Common myeloid progenitor, CD34-positive (primary cell): Measurements from ENCODE around the gene C18orf63.
A peak's percentile ranks its signal among the peaks of the same experiment; 100 is the strongest.

Source experiments
- CTCF ChIA-PET: fragments of 350-600 bp; sonication (Branson Sonifier 250); formaldehyde crosslinking; loops from one replicate; lab custom pipeline; 2021; ENCODE audit warnings: antibody characterized with exemption; lab: Charles Lee
- POLR2A ChIA-PET: fragments of 350-600 bp; sonication (Branson Sonifier 250); formaldehyde crosslinking; loops from one replicate; lab custom pipeline; 2021; ENCODE audit warnings: antibody characterized with exemption; lab: Charles Lee
- DNase-seq, 3 donors: peaks; one replicate each; pipeline versions ENCODE4 v3.0.0 to v3.0.0-alpha.2; 2013
- H3K27ac ChIP-seq, 2 experiments: 1 replicate in 1 of 2; 2 replicates in 1 of 2; pipeline ENCODE4 v1.7.0; 2013; ENCODE audit warnings: inconsistent platforms in 2 of 2, low read length in 2 of 2, mild to moderate bottlenecking in 2 of 2, low read depth in 1 of 2, moderate library complexity in 1 of 2; ENCODE audit not compliant: severe bottlenecking in 2 of 2, insufficient read depth in 1 of 2, poor library complexity in 1 of 2
- H3K27me3 ChIP-seq, 5 experiments: replicated peaks in 2 of 5; 1 replicate in 3 of 5; 2 replicates in 2 of 5; pipeline versions ENCODE4 v1.6.1 to v1.7.0; 2013; ENCODE audit warnings: low read length in 4 of 5, mild to moderate bottlenecking in 2 of 5, moderate library complexity in 2 of 5, inconsistent platforms in 1 of 5; ENCODE audit not compliant: insufficient read depth in 5 of 5, control insufficient read depth in 4 of 5
- H3K36me3 ChIP-seq, 4 experiments: 1 replicate in 2 of 4; 2 replicates in 2 of 4; pipeline versions ENCODE4 v1.6.1 to v1.7.0; 2013; ENCODE audit warnings: low read length in 3 of 4, control low read depth in 1 of 4, mild to moderate bottlenecking in 1 of 4; ENCODE audit not compliant: control insufficient read depth in 4 of 4, insufficient read depth in 4 of 4
- H3K4me1 ChIP-seq, 4 experiments: 1 replicate in 3 of 4; 2 replicates in 1 of 4; pipeline versions ENCODE4 v1.6.1 to v1.7.1; 2013; ENCODE audit warnings: low read length in 3 of 4, mild to moderate bottlenecking in 3 of 4, control low read depth in 1 of 4, inconsistent platforms in 1 of 4, moderate library complexity in 1 of 4; ENCODE audit not compliant: control insufficient read depth in 4 of 4, insufficient read depth in 4 of 4; ENCODE audit errors: control extremely low read depth in 1 of 4
- H3K4me3 ChIP-seq, 7 experiments: 1 replicate in 4 of 7; 2 replicates in 3 of 7; pipeline versions ENCODE4 v1.5.1 to v1.7.0; 2013; ENCODE audit warnings: mild to moderate bottlenecking in 7 of 7, low read length in 6 of 7, moderate library complexity in 6 of 7, inconsistent platforms in 2 of 7, low read depth in 2 of 7, control low read depth in 1 of 7; ENCODE audit not compliant: insufficient read depth in 4 of 7, control insufficient read depth in 1 of 7; ENCODE audit errors: extremely low read depth in 1 of 7
- H3K9me3 ChIP-seq, 5 experiments: 1 replicate in 4 of 5; 2 replicates in 1 of 5; pipeline versions ENCODE4 v1.6.1 to v1.7.1; 2013; ENCODE audit warnings: low read length in 4 of 5, mild to moderate bottlenecking in 2 of 5, inconsistent platforms in 1 of 5, low read depth in 1 of 5, moderate library complexity in 1 of 5; ENCODE audit not compliant: control insufficient read depth in 4 of 5, insufficient read depth in 2 of 5; ENCODE audit errors: control extremely low read depth in 1 of 5
- WGBS: methylation state at CpG from one replicate; pipeline ENCODE4 v1.1.5; 2013; ENCODE audit not compliant: insufficient coverage; 5-methylcytosine and 5-hydroxymethylcytosine counted together

C18orf63 gene

GRCh38 chr18:74348581-74348980 is 32.9 kb downstream of the C18orf63 start:
- Histone ChIP-seq H3K27me3 (no peaks in the 10 kb centered on the region), H3K27ac (no peak overlapping the region), H3K36me3 (no peaks in the 10 kb centered on the region), H3K4me3 (no peak overlapping the region), H3K9me3 (no peaks in the 10 kb centered on the region), H3K4me1 (peaks cover 0 to 5% (median 1%) of the 10 kb centered on the region in 4 experiments)
- POLR2A ChIA-PET: no interaction called here
- DNase-seq: no peak
- CTCF ChIA-PET: interaction anchor here (1.5 to 3.0 kb wide), 2 partner anchors 26 to 146 kb away, joined by 3 to 19 read pairs; partner anchors contain the start of gene CNDP2
- WGBS: no CpG with 5 or more reads among the region's 2 CpGs

GRCh38 chr18:74351354-74351753 is 35.7 kb downstream of the C18orf63 start:
- peaks cover 0 to 5% (median 1%) of the 10 kb centered on the region in 4 experiments for H3K4me1 ChIP-seq
- CTCF ChIA-PET: interaction anchor here (1.0 to 6.3 kb wide), 4 partner anchors 9 to 200 kb away, joined by 3 to 48 read pairs (median 15); no protein-coding TSS in a partner anchor
- no peaks in the 10 kb centered on the region for H3K27me3 ChIP-seq
- DNase-seq: peak; percentile 23 to 79 (median 73)
- WGBS: 0% methylated on average over 1 of the region's 1 CpG
- no peak overlapping the region for H3K27ac ChIP-seq
- POLR2A ChIA-PET: no interaction called here
- no peaks in the 10 kb centered on the region for H3K9me3 ChIP-seq
- no peaks in the 10 kb centered on the region for H3K36me3 ChIP-seq
- H3K4me3 ChIP-seq: no peak overlapping the region

GRCh38 chr18:74353169-74353775 is 37.6 kb downstream of the C18orf63 start:
- no peak overlapping the region for H3K4me3 ChIP-seq
- H3K36me3 ChIP-seq: no peaks in the 10 kb centered on the region
- WGBS: 100% methylated on average over 1 of the region's 1 CpG
- no peak overlapping the region for H3K27ac ChIP-seq
- H3K4me1 ChIP-seq: peaks cover 0 to 9% (median 1%) of the 10 kb centered on the region in 4 experiments
- H3K27me3 ChIP-seq: no peaks in the 10 kb centered on the region
- ChIA-PET CTCF (interaction anchor here (0.7 to 6.3 kb wide), 26 partner anchors 9 to 215 kb away, joined by 3 to 102 read pairs (median 4); partner anchors contain the start of genes CNDP2 and DIPK1C), POLR2A (interaction anchor here (0.9 kb wide), 1 partner anchor 142 kb away, joined by 4 read pairs; no protein-coding TSS in a partner anchor)
- DNase-seq: peak; percentile 72 to 81 (median 74)
- H3K9me3 ChIP-seq: no peaks in the 10 kb centered on the region

- Histone ChIP-seq H3K4me3 (no peak overlapping the region), H3K9me3 (no peaks in the 10 kb centered on the region), H3K27me3 (no peaks in the 10 kb centered on the region), H3K36me3 (no peaks in the 10 kb centered on the region), H3K27ac (no peak overlapping the region), H3K4me1 (peaks cover 0 to 4% (median 0%) of the 10 kb centered on the region in 4 experiments)
- ChIA-PET CTCF (interaction anchor here (5.7 to 6.3 kb wide), 2 partner anchors 138 to 194 kb away, joined by 48 to 102 read pairs; partner anchors contain the start of gene CNDP2), POLR2A (no interaction called here)
- WGBS: 100% methylated on average over 1 of the region's 1 CpG
- DNase-seq: peak in 2 of 3 donors; percentile 4 to 7
Observed at GRCh38 chr18:74356959-74357358, 41.3 kb downstream of the C18orf63 start.

GRCh38 chr18:74360852-74361655 is 45.4 kb downstream of the C18orf63 start:
- H3K27ac ChIP-seq: no peak overlapping the region
- H3K4me1 ChIP-seq: peaks cover 0 to 4% (median 0%) of the 10 kb centered on the region in 4 experiments
- POLR2A ChIA-PET: no interaction called here
- H3K4me3 ChIP-seq: no peak overlapping the region
- no peaks in the 10 kb centered on the region for H3K27me3 ChIP-seq
- WGBS: 97% methylated on average over 17 of the region's 22 CpGs
- no peaks in the 10 kb centered on the region for H3K36me3 ChIP-seq
- no peak for DNase-seq
- CTCF ChIA-PET: interaction anchor here (0.8 kb wide), 1 partner anchor 191 kb away, joined by 3 read pairs; no protein-coding TSS in a partner anchor
- H3K9me3 ChIP-seq: no peaks in the 10 kb centered on the region

GRCh38 chr18:74367905-74368304 is 52.3 kb downstream of the C18orf63 start:
- ChIA-PET POLR2A (no interaction called here), CTCF (no interaction called here)
- no peaks in the 10 kb centered on the region for H3K4me1 ChIP-seq
- H3K27me3 ChIP-seq: peaks cover 0 to 8% (median 4%) of the 10 kb centered on the region in 5 experiments
- no peaks in the 10 kb centered on the region for H3K9me3 ChIP-seq
- no peak overlapping the region for H3K27ac ChIP-seq
- no peak for DNase-seq
- no peak overlapping the region for H3K4me3 ChIP-seq
- no peaks in the 10 kb centered on the region for H3K36me3 ChIP-seq
- WGBS: 94% methylated on average over 10 of the region's 10 CpGs
